Frontal cortex (tissue), 4 donors: ENCODE data around the gene RBBP9. TPM values are rescaled to one million over a fixed set of nuclear protein-coding genes. Genes with fewer than 3 reads are reported as not detected.
"Not testable (repeated sequence)": the region's sequence is repeated elsewhere in the genome, so short reads cannot be mapped to it uniquely, and the experiment has no call there.

Experiments used
- DNase-seq, 2 donors: peaks; one replicate each; pipeline ENCODE4 v3.0.0; 2012; ENCODE audit warnings: low spot score in 2 of 2
- FAIRE-seq: peaks from 2 replicates; lab custom pipeline; 2012; peaks lifted over from hg19 to GRCh38; lab: Jason Lieb, UNC
- total RNA-seq: library from RNA; depleted of rRNA; stranded (reverse); fragments of >200 nt; gene quantifications from one replicate; pipeline ENCODE4 v1.2.3, GENCODE V29; 2014
- donor health status: control.
- donor health status: control.
- donor health status: control.

RBBP9 gene
- total RNA-seq, 1 donor from 2014 or later = 26.5 TPM

- FAIRE-seq = peak; percentile 37
These were observed 10.5 kb upstream of the RBBP9 start, which contains the start of gene SEC23B for GRCh38 chr20:18507218-18508191. Gene SEC23B (plus strand): TSS chr20:18507940. CDS start chr20:18510836, 2,896 bp downstream.

GRCh38 chr20:18506744-18507143, 9.7 kb upstream of the RBBP9 start:
- FAIRE-seq (no peak), DNase-seq (no peak)

More at GRCh38 chr20:18507218-18508191, 10.5 kb upstream of the RBBP9 start, which contains the start of gene SEC23B:
- DNase-seq = peak; percentile 78 to 90

DNA sequence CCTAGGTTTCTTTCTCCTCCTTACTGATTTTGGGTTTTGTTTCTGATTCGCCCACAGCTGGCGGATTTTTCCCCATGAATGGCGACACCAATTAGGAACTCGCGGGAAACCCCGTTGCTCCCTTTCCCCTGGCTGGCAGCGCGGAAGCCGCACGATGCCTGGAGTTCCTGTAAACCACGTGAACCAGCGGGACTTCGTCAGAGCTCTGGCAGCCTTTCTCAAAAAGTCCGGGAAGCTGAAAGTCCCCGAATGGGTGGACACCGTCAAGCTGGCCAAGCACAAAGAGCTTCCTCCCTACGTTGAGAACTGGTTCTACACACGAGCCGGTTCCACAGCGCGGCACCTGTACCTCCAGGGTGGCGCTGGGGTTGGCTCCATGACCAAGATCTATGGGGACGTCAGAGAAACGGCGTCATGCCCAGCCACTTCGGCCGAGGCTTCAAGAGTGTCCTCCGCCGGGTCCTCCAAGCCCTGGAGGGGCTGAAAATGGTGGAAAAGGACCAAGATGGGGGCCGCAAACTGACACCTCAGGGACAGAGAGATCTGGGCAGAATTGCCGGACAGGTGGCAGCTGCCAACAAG, 7.5 kb upstream of the RBBP9 start:
- no peak for FAIRE-seq

DNA sequence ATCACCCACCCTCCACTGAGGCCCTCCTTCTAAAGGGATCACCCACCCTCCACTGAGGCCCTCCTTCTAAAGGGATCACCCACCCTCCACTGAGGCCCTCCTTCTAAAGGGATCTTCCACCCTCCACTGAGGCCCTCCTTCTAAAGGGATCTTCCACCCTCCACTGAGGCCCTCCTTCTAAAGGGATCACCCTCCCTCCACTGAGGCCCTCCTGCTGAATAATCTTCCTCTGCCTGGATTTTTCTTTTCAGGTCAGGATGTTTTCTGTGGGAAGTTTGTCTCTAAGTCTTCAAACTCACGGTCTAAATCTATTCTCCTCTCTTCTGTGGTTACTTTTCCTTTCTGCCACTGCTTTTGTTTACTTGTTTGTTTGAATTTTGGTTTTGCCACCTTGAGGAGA, 4.6 kb upstream of the RBBP9 start:
- FAIRE-seq, DNase-seq: not testable (repeated sequence)

More for the DNA sequence above, 7.5 kb upstream of the RBBP9 start:
- DNase-seq = no peak

- FAIRE-seq (no peak), DNase-seq (no peak)
These were observed 578 bp upstream of the RBBP9 start for GRCh38 chr20:18497603-18498002.

DNA sequence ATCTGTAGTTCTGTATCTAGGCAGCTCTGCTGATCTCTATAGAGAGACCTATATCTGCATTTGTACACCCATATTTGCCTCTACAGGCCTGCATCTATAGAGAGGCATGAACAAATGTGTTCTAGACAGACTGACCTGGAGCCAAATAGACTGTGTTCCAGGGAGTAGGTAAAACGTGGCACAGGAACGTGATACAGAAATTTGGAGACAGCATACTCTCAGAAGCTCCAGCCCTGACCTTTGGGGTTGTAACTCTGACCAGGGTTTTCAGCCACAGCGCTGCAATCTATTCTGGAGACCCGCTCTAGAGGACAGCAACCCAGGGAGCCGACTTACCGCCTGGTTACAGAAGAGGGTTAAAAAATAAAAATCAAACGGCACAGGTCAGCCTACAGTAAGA, 983 bp downstream of the RBBP9 start:
- DNase-seq (no peak), FAIRE-seq (no peak)

GRCh38 chr20:18488301-18488700, 8.7 kb downstream of the RBBP9 start:
- no peak for DNase-seq
- FAIRE-seq = no peak

DNA sequence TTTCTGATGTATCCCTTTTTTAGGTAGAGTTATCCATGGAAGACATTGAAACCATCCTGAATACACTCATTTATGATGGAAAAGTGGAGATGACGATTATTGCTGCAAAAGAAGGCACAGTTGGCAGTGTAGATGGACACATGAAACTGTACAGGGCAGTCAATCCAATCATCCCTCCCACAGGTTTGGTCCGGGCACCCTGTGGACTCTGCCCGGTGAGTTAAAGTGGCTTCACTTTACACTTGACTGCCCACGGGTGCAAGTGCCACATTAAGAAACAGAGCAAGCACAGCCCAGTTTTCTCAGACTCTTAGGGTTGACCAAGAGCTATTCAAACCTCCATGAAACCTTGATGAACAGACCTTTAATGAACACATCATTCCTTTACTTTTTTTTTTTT, 15.4 kb downstream of the RBBP9 start:
- DNase-seq = no peak

GRCh38 chr20:18477821-18478220, 19.2 kb downstream of the RBBP9 start:
- no peak for DNase-seq

More for the DNA sequence above, 15.4 kb downstream of the RBBP9 start:
- no peak for FAIRE-seq

GRCh38 chr20:18477218-18477617, 19.8 kb downstream of the RBBP9 start:
- DNase-seq = no peak
- FAIRE-seq = no peak

More at GRCh38 chr20:18477821-18478220, 19.2 kb downstream of the RBBP9 start:
- FAIRE-seq = no peak

DNA sequence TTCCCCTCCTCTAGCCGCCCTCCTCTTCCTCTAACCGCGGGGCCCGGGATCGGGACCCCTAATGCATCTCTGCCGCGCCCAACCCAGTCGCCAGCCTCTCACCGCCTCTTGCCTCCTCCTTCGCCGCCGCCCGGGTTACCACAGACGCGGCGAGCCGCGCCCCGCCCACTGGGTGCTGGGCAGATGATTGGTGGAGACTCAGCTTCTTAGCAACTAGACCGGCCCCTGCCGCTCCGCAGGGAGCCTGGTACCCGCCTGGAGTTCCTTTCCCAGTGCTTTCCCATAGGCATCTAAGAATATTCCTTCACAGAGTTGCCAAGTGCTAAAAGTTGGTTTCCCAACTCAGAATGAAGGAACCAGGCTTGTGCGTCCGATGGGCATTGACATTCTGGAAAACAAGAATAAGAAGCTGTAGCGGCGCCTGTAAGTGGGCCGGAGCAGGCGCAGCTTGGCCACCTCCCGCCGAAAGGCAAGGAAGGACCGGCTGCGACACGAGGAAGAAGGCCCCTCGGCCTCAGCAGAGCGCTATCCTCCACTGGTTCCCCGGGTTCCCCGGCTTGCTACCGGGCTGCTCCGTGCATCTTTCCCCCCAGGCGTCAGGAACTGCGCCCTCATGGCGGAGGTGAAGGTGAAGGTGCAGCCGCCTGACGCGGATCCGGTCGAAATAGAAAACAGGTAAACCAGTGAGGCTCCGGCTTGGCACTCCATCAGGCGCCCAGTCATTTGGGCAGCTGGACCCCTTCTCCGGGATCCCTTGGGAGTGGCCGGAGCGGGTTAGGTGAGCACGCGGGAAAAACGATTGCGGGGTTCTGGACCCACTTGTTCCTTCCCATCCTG, 29.9 kb downstream of the RBBP9 start, which contains the start of the genes DZANK1 and POLR3F:
Gene DZANK1 (minus strand): TSS at position 137 of the 837 bp plus-strand sequence. CDS start 1,672 bp downstream, outside the sequence.
Gene POLR3F (plus strand): TSS at position 497 of the 837 bp plus-strand sequence. CDS start 117 bp downstream, at position 614.
- DNase-seq (peak; percentile 88 to 98), FAIRE-seq (peak; percentile 49)

DNA sequence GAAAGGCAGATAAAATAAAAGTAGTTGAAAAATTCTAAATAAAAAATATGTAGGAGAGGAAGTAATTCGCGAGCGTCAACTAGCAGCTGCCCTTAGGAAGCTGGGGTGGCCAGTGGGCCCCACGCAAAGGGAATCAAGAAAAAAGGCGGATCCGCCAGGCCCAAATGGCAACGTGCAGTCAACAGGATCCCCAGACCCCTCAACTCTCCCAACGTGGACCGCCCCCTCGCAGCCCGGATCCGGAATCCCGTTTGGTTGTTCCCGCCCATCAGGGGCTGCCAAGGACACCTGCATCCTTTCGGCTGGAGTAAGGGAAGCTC, 30.5 kb downstream of the RBBP9 start:
- FAIRE-seq = no peak
- DNase-seq = no peak

DNA sequence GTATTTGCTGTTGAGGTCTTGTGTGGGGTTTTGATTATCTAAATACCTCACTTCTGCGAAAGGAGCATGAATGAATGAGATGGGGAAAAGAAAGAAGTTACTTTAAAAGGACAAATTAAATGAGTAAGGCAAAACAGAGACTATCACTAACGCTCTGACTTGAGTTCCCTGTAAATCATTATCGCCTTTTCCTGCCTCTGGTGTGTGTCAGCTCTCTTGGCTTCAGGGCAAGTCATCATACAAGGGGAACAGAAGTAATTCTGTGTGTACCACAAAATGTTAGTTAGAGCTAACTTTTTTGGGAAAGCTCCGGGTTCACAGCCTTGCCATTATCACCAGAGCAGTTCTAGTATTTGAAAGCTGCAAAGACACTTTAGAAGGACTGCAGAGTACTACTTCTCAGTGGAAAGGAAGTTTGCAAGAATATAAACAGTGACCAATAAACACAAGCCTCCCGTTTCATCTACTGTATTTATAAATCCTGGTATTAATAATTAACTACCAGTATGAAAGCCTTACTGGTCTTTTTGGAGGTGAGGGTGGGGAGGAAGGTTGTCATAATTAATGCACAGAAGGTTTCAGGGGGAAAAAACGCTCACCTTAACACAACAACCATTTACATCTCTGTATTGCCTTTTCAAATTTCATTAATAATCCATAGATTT, 31.4 kb downstream of the RBBP9 start:
- FAIRE-seq = no peak
- no peak for DNase-seq

DNA sequence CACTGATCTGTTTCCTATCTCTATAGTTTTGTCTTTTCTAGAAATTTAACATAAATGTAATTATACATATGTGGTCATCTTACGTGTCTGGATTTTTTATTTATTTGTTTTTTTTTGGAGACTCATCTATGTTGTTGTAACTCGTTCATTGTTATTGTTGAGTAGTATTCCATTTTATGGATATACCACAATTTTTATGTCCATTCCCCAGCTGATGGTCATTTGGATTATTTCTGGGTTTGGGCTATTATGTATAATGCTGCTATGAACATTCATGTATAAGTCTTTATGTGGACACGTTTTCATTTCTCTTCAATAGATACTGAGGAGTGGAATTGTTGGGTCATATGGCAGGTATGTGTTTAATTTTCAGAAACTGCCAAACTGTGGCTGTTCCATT, 40.4 kb downstream of the RBBP9 start:
- DNase-seq (no peak), FAIRE-seq (no peak)

- FAIRE-seq = no peak
- no peak for DNase-seq
These were observed 53.1 kb downstream of the RBBP9 start for GRCh38 chr20:18443886-18444285.

- no peak for FAIRE-seq
- no peak for DNase-seq
These were observed 56.6 kb downstream of the RBBP9 start for GRCh38 chr20:18440403-18440802.

DNA sequence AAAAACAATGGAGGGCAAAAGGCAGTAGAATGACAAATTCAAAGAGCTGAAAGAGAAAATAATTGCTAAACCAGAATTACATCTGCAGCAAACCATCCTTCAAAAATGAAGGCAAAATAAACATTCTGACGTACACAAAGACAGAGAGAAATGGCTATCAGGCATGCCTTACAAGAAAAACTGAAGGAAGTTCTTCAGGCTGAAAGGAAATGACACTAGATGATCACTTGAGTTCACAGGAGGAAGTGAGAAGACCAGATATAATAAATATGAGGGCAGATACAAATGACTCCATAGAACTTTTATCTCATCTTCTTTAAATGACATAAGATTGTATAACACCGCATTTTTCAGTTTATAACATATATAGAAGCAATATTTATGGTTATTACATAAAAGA, 60.2 kb downstream of the RBBP9 start:
- FAIRE-seq (no peak), DNase-seq (no peak)
